Endothelial cell of umbilical vein (primary cell): ENCODE measurements around the gene CDYL. TPM values are rescaled to one million over a fixed set of nuclear protein-coding genes. Genes with fewer than 3 reads are reported as not detected.

ENCODE experiments used
- BruUV-seq: library from RNA; stranded (reverse); fragments of 400-500 nt; replicated peaks from 2 replicates; lab custom pipeline; 2021; lab: Mats Ljungman, UMichigan
- CTCF ChIA-PET: fragments of 300-600, 350-600 bp; sonication (Branson Sonifier 250); formaldehyde crosslinking; loops from one replicate; lab custom pipeline; 2021; ENCODE audit warnings: antibody characterized with exemption, inconsistent platforms; lab: Charles Lee
- POLR2A ChIA-PET: fragments of 300-600, 350-600 bp; sonication (Branson Sonifier 250); formaldehyde crosslinking; loops from one replicate; lab custom pipeline; 2021; ENCODE audit warnings: antibody characterized with exemption, inconsistent platforms; lab: Charles Lee
- DNase-seq: peaks from one replicate; pipeline ENCODE4 v3.0.0-alpha.2; 2011; ENCODE audit warnings: low read depth, low spot score
- FAIRE-seq: peaks from 2 replicates; lab custom pipeline; 2011; peaks lifted over from hg19 to GRCh38; lab: Jason Lieb, UNC
- H2AFZ ChIP-seq: 2 replicates; pipeline ENCODE4 v1.6.0; 2012; ENCODE audit warnings: low read depth, low read length, control low read depth, inconsistent platforms
- H3K27ac ChIP-seq: 2 replicates; pipeline ENCODE4 v1.5.1; 2011; ENCODE audit warnings: low read depth, mild to moderate bottlenecking, control low read depth, low read length, moderate library complexity; ENCODE audit not compliant: insufficient read depth
- H3K27me3 ChIP-seq, 2 experiments: 2 replicates each; pipeline versions ENCODE4 v1.6.0 to v1.6.1; 2011; ENCODE audit warnings: low read length in 2 of 2, mixed read lengths in 1 of 2; ENCODE audit not compliant: control insufficient read depth in 2 of 2, insufficient read depth in 2 of 2
- H3K36me3 ChIP-seq, 2 experiments: 2 replicates in 1 of 2; 3 replicates in 1 of 2; pipeline ENCODE4 v1.5.1; 2011; ENCODE audit warnings: low read length in 2 of 2, mild to moderate bottlenecking in 1 of 2, moderate library complexity in 1 of 2; ENCODE audit not compliant: control insufficient read depth in 2 of 2, insufficient read depth in 2 of 2; ENCODE audit errors: extremely low read depth in 1 of 2
- H3K4me1 ChIP-seq: 3 replicates; pipeline ENCODE4 v1.5.1; 2011; ENCODE audit warnings: mild to moderate bottlenecking, low read length; ENCODE audit not compliant: control insufficient read depth, insufficient read depth; ENCODE audit errors: extremely low read depth
- H3K4me2 ChIP-seq: 2 replicates; pipeline ENCODE4 v1.6.1; 2011; ENCODE audit warnings: low read length, control low read depth, mixed read lengths; ENCODE audit not compliant: insufficient read depth
- H3K4me3 ChIP-seq, 3 experiments: fragments of 200-600 bp in 1 of 3; sonication (generic), shearing (Covaris generic) in 1 of 3; replicated peaks in 1 of 3; 2 replicates each; pipeline ENCODE4 v1.5.1; 2011 to 2016; ENCODE audit warnings: control low read depth in 3 of 3, low read length in 3 of 3, mild to moderate bottlenecking in 2 of 3, inconsistent platforms in 1 of 3, low read depth in 1 of 3, moderate library complexity in 1 of 3; ENCODE audit not compliant: insufficient read depth in 1 of 3
- H3K79me2 ChIP-seq: 2 replicates; pipeline ENCODE4 v1.6.0; 2012; ENCODE audit warnings: low read length, inconsistent platforms; ENCODE audit not compliant: control insufficient read depth, insufficient read depth
- H3K9ac ChIP-seq: replicated peaks from 2 replicates; pipeline ENCODE3; 2011; ENCODE audit warnings: low read length, control low read depth; ENCODE audit not compliant: insufficient read depth; ENCODE audit errors: extremely low read depth
- H3K9me1 ChIP-seq: replicated peaks from 3 replicates; pipeline ENCODE4 v1.6.0; 2011; ENCODE audit warnings: mild to moderate bottlenecking, low read length; ENCODE audit not compliant: control insufficient read depth, insufficient read depth; ENCODE audit errors: extremely low read depth
- H3K9me3 ChIP-seq: replicated peaks from 2 replicates; pipeline ENCODE4 v1.5.1; 2012; ENCODE audit warnings: low read length, inconsistent platforms; ENCODE audit not compliant: control insufficient read depth, insufficient read depth
- H4K20me1 ChIP-seq: replicated peaks from 2 replicates; pipeline ENCODE3; 2011; ENCODE audit warnings: mild to moderate bottlenecking, low read length; ENCODE audit not compliant: control insufficient read depth, insufficient read depth; ENCODE audit errors: extremely low read depth
- CTCF ChIP-seq, 2 donors: IDR thresholded peaks; 1 replicate in 1 of 2; 2 replicates in 1 of 2; pipeline ENCODE4 v1.5.1; 2011; ENCODE audit warnings: low read length in 2 of 2, mild to moderate bottlenecking in 2 of 2, moderate library complexity in 2 of 2, control low read depth in 1 of 2, inconsistent platforms in 1 of 2, low read depth in 1 of 2; ENCODE audit not compliant: insufficient read depth in 1 of 2; ENCODE audit errors: extremely low read depth in 1 of 2
- EZH2 ChIP-seq: IDR thresholded peaks from 2 replicates; pipeline ENCODE4 v1.6.1; 2012; ENCODE audit warnings: borderline replicate concordance, low read depth, mild to moderate bottlenecking, moderate library complexity, low read length, inconsistent platforms; ENCODE audit not compliant: severe bottlenecking
- FOS ChIP-seq: IDR thresholded peaks from 2 replicates; pipeline ENCODE4 v1.6.1; 2011; ENCODE audit warnings: mild to moderate bottlenecking, low read length, moderate library complexity, borderline replicate concordance; ENCODE audit not compliant: insufficient read depth
- GATA2 ChIP-seq: IDR thresholded peaks from 2 replicates; pipeline ENCODE4 v1.7.0; 2011; ENCODE audit warnings: low read depth, mild to moderate bottlenecking, moderate library complexity, mixed read lengths, low read length; ENCODE audit not compliant: insufficient read length, insufficient read depth
- JUN ChIP-seq: IDR thresholded peaks from 2 replicates; pipeline ENCODE4 v1.6.1; 2011; ENCODE audit warnings: borderline replicate concordance, low read depth; ENCODE audit not compliant: insufficient read length, insufficient read depth
- MYC ChIP-seq: IDR thresholded peaks from one replicate; pipeline ENCODE4 v1.6.1; 2011; ENCODE audit warnings: mild to moderate bottlenecking, low read depth, low read length
- POLR2A ChIP-seq: IDR thresholded peaks from 2 replicates; pipeline ENCODE4 v1.6.1; 2012; ENCODE audit warnings: low read depth, mild to moderate bottlenecking, control low read depth, low read length
- POLR2AphosphoS5 ChIP-seq: IDR thresholded peaks from 2 replicates; pipeline ENCODE4 v1.6.1; 2012; ENCODE audit warnings: low read depth, mild to moderate bottlenecking, control low read depth, low read length, moderate library complexity; ENCODE audit not compliant: insufficient read depth
- dilution Hi-C: fragments of 300-500 bp; cut with MboI; formaldehyde crosslinking; loops from one replicate; pipeline ENCODE4 v1.15.0; 2019; ENCODE audit warnings: low sequenced_read_pairs; ENCODE audit not compliant: extremely low pct_ligation_motif_present
- intact Hi-C: fragments of 100-400 bp; cut with micrococcal nuclease; formaldehyde crosslinking; loops from one replicate; pipeline ENCODE4 v1.10.0; 2022
- polyA plus RNA-seq, 4 experiments: library from polyadenylated mRNA; depleted of rRNA in 3 of 4; stranded (reverse) in 3 of 4; unstranded in 1 of 4; fragments of >200 nt; gene quantifications; 2 replicates each; pipeline versions ENCODE4 v1.2.1 to v1.2.3, GENCODE V29; 2011 to 2012; ENCODE audit warnings: missing spikeins in 1 of 4
- total RNA-seq: library from RNA; stranded (reverse); gene quantifications from 2 replicates; pipeline ENCODE4 v1.2.3, GENCODE V29; 2021
- TF ChIP-seq, protein P1 (sequence below): IDR thresholded peaks from 2 replicates; pipeline ENCODE4 v1.6.1; 2011; ENCODE audit not compliant: insufficient read depth, insufficient read length

The CDYL gene
- total and polyA plus RNA-seq, 2 donors (not counting 3 experiments of a cell fraction or from before 2014, with no cell fraction given) = 10.2 to 35.6 TPM

GRCh38 chr6:4813055-4813454, 36.9 kb downstream of the CDYL start:
- dilution Hi-C loops = no loop called here

More at GRCh38 chr6:4813055-4813454, 36.9 kb downstream of the CDYL start:
- CTCF ChIA-PET = interaction anchor here (1.0 to 2.2 kb wide), 3 partner anchors 46 to 500 kb away, joined by 4 to 6 read pairs (median 4); no protein-coding TSS in a partner anchor
- POLR2A ChIA-PET = no interaction called here
- H3K79me2 ChIP-seq = peaks cover 76% of the 10 kb centered on the region
- no peaks in the 10 kb centered on the region for H4K20me1 ChIP-seq
- no peaks in the 10 kb centered on the region for H3K36me3 ChIP-seq
- peaks cover 33% of the 10 kb centered on the region for H3K4me1 ChIP-seq
- FAIRE-seq = no peak
- no peaks in the 10 kb centered on the region for H3K27me3 ChIP-seq
- no peaks in the 10 kb centered on the region for H3K9me1 ChIP-seq
- no peak overlapping the region for H2AFZ ChIP-seq
- TF ChIP-seq MYC (no peak), EZH2 (no peak), FOS (no peak), JUN (no peak), CTCF (IDR thresholded peaks at IDR 0.05; ENCODE audit: extremely low read depth in 1 of 2, insufficient read depth in 1 of 2, low read depth in 1 of 2, low read length in 2 of 2) (no peak), POLR2A (no peak), GATA2 (no peak), POLR2AphosphoS5 (no peak)
- TF ChIP-seq, protein P1, sequence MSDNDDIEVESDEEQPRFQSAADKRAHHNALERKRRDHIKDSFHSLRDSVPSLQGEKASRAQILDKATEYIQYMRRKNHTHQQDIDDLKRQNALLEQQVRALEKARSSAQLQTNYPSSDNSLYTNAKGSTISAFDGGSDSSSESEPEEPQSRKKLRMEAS = no peak
- no TSS peak for BruUV-seq
- H3K9ac ChIP-seq = no peak overlapping the region
- DNase-seq = no peak
- H3K4me3 ChIP-seq = no peak overlapping the region
- intact Hi-C loops = loop anchor here (2.0 to 5.0 kb wide), 3 partner anchors 36 to 206 kb away; no protein-coding TSS in a partner anchor
- no peaks in the 10 kb centered on the region for H3K9me3 ChIP-seq
- H3K4me2 ChIP-seq = peak overlapping the region; percentile 77
- H3K27ac ChIP-seq = peak overlapping the region; percentile 95
